IMR-90 (cell line): Measurements from ENCODE around the gene PKNOX1. TPM values are rescaled to one million over a fixed set of nuclear protein-coding genes. Genes with fewer than 3 reads are reported as not detected.
A peak's percentile ranks its signal among the peaks of the same experiment; 100 is the strongest.
"Not testable (repeated sequence)": the region's sequence is repeated elsewhere in the genome, so short reads cannot be mapped to it uniquely, and the experiment has no call there.

Source experiments
- ATAC-seq: fragments of 200-7000 bp; cut with Tn5 transposase; 2 replicates; pipeline ENCODE4 v1.9.1; 2020; ENCODE audit warnings: low read depth, mild to moderate bottlenecking, moderate library complexity
- BruUV-seq: library from RNA; stranded (reverse); fragments of 400-500 nt; replicated peaks from 2 replicates; lab custom pipeline; 2021; lab: Mats Ljungman, UMichigan
- CTCF ChIA-PET: fragments of 300-600 bp; formaldehyde crosslinking; extraction: SDS; loops from one replicate; lab custom pipeline; 2021; ENCODE audit warnings: antibody characterized with exemption; lab: Yijun Ruan, JAX
- POLR2A ChIA-PET: fragments of 300-600 bp; sonication (Branson Sonifier 250); formaldehyde crosslinking; loops from one replicate; lab custom pipeline; 2022; ENCODE audit warnings: antibody characterized with exemption; ENCODE audit not compliant: unreplicated experiment; lab: Charles Lee
- DNase-seq: peaks from one replicate; pipeline ENCODE4 v3.0.0; 2013
- H2AFZ ChIP-seq: replicated peaks from 2 replicates; pipeline ENCODE3; 2013; ENCODE audit warnings: low read length, mild to moderate bottlenecking; ENCODE audit not compliant: poor library complexity
- H2AK5ac ChIP-seq: 2 replicates; pipeline ENCODE4 v1.6.1; 2013; ENCODE audit warnings: low read depth, low read length, inconsistent platforms
- H2AK9ac ChIP-seq: replicated peaks from 2 replicates; pipeline ENCODE3; 2013; ENCODE audit warnings: mild to moderate bottlenecking, low read depth, low read length, moderate library complexity; ENCODE audit not compliant: poor library complexity
- H2BK120ac ChIP-seq: 2 replicates; pipeline ENCODE4 v1.6.1; 2013; ENCODE audit warnings: low read depth, low read length, inconsistent platforms
- H2BK15ac ChIP-seq: 3 replicates; pipeline ENCODE4 v1.6.1; 2013; ENCODE audit warnings: low read depth, low read length, inconsistent platforms
- H2BK20ac ChIP-seq: 2 replicates; pipeline ENCODE4 v1.6.1; 2013; ENCODE audit warnings: low read depth, mild to moderate bottlenecking, inconsistent platforms, low read length, moderate library complexity
- H2BK5ac ChIP-seq: 2 replicates; pipeline ENCODE4 v1.6.1; 2013; ENCODE audit warnings: mild to moderate bottlenecking, low read depth, low read length, inconsistent platforms; ENCODE audit not compliant: poor library complexity, severe bottlenecking
- H3K14ac ChIP-seq: replicated peaks from 2 replicates; pipeline ENCODE4 v1.6.1; 2013; ENCODE audit warnings: low read depth, low read length, inconsistent platforms
- H3K18ac ChIP-seq: 2 replicates; pipeline ENCODE4 v1.6.1; 2013; ENCODE audit warnings: low read depth, low read length, control low read depth
- H3K23ac ChIP-seq: 2 replicates; pipeline ENCODE4 v1.6.1; 2013; ENCODE audit warnings: low read depth, low read length, inconsistent platforms
- H3K27ac ChIP-seq: 2 replicates; pipeline ENCODE4 v1.5.1; 2013; ENCODE audit warnings: mild to moderate bottlenecking, control low read depth, low read length; ENCODE audit not compliant: insufficient read depth
- H3K27me3 ChIP-seq: 2 replicates; pipeline ENCODE4 v1.6.1; 2013; ENCODE audit warnings: low read length; ENCODE audit not compliant: control insufficient read depth, insufficient read depth
- H3K36me3 ChIP-seq: 2 replicates; pipeline ENCODE4 v1.6.1; 2013; ENCODE audit warnings: low read length, mixed read lengths; ENCODE audit not compliant: control insufficient read depth, insufficient read depth
- H3K4ac ChIP-seq: 2 replicates; pipeline ENCODE4 v1.6.1; 2013; ENCODE audit warnings: low read depth, low read length, inconsistent platforms
- H3K4me1 ChIP-seq: 2 replicates; pipeline ENCODE4 v1.6.1; 2013; ENCODE audit warnings: low read length, mixed read lengths; ENCODE audit not compliant: control insufficient read depth, insufficient read depth
- H3K4me2 ChIP-seq: 2 replicates; pipeline ENCODE4 v1.6.1; 2013; ENCODE audit warnings: low read depth, mild to moderate bottlenecking, control low read depth, low read length, moderate library complexity
- H3K4me3 ChIP-seq: 2 replicates; pipeline ENCODE4 v1.5.1; 2013; ENCODE audit warnings: low read depth, mild to moderate bottlenecking, control low read depth, low read length, moderate library complexity; ENCODE audit not compliant: insufficient read depth
- H3K56ac ChIP-seq: 2 replicates; pipeline ENCODE4 v1.6.1; 2013; ENCODE audit warnings: low read length, inconsistent platforms; ENCODE audit not compliant: insufficient read depth; ENCODE audit errors: extremely low read depth
- H3K79me1 ChIP-seq, 2 experiments: 2 replicates each; pipeline ENCODE4 v1.6.1; 2013; ENCODE audit warnings: low read length in 2 of 2, inconsistent platforms in 1 of 2, low read depth in 1 of 2
- H3K9ac ChIP-seq: 2 replicates; pipeline ENCODE4 v1.6.1; 2013; ENCODE audit warnings: low read depth, low read length, control low read depth
- H3K9me1 ChIP-seq: 2 replicates; pipeline ENCODE4 v1.6.1; 2013; ENCODE audit warnings: low read length, inconsistent platforms; ENCODE audit not compliant: insufficient read depth
- H3K9me3 ChIP-seq: 2 replicates; pipeline ENCODE4 v1.6.1; 2013; ENCODE audit warnings: low read length; ENCODE audit not compliant: control insufficient read depth, insufficient read depth
- H4K20me1 ChIP-seq: 2 replicates; pipeline ENCODE4 v1.6.1; 2013; ENCODE audit warnings: low read length, inconsistent platforms; ENCODE audit not compliant: insufficient read depth
- H4K5ac ChIP-seq: 2 replicates; pipeline ENCODE4 v1.6.1; 2013; ENCODE audit warnings: mild to moderate bottlenecking, low read depth, low read length, control low read depth
- H4K8ac ChIP-seq, 2 experiments: 2 replicates each; pipeline ENCODE4 v1.6.1; 2013; ENCODE audit warnings: low read depth in 2 of 2, low read length in 2 of 2, control low read depth in 1 of 2, inconsistent platforms in 1 of 2
- H4K91ac ChIP-seq: 2 replicates; pipeline ENCODE4 v1.6.1; 2013; ENCODE audit warnings: low read depth, low read length, inconsistent platforms; ENCODE audit not compliant: insufficient read depth
- BHLHE40 ChIP-seq: fragments of 150-350 bp; IDR thresholded peaks from 2 replicates; pipeline ENCODE4 v1.6.1; 2016; ENCODE audit warnings: mild to moderate bottlenecking, low read depth, low read length
- FOS ChIP-seq: fragments of 150-350 bp; IDR thresholded peaks from 2 replicates; pipeline ENCODE4 v1.6.1; 2016; ENCODE audit warnings: low read depth, low read length
- RAD21 ChIP-seq: IDR thresholded peaks from 2 replicates; pipeline ENCODE4 v1.6.1; 2012; ENCODE audit warnings: low read length, improper control_type of control experiment
- RCOR1 ChIP-seq: IDR thresholded peaks from 2 replicates; pipeline ENCODE4 v1.6.1; 2012; ENCODE audit warnings: mild to moderate bottlenecking, low read length, improper control_type of control experiment; ENCODE audit not compliant: insufficient replicate concordance
- RFX5 ChIP-seq: IDR thresholded peaks from 2 replicates; pipeline ENCODE4 v1.8.0; 2012; ENCODE audit warnings: low read depth, mild to moderate bottlenecking, low read length, moderate library complexity
- SMC3 ChIP-seq: fragments of 150-350 bp; IDR thresholded peaks from 2 replicates; pipeline ENCODE4 v1.6.1; 2016; ENCODE audit warnings: low read depth, mild to moderate bottlenecking, antibody characterized with exemption, low read length, moderate library complexity
- WGBS, 2 experiments: methylation state at CpG; one replicate each; pipeline versions ENCODE4 v1.1.5 to v1.1.7; 2013; ENCODE audit warnings: missing lambda C conversion rate in 2 of 2; ENCODE audit not compliant: insufficient read length in 1 of 2; ENCODE audit errors: extremely low coverage in 2 of 2; 5-methylcytosine and 5-hydroxymethylcytosine counted together
- dilution Hi-C: fragments of 300-500 bp; cut with HindIII; formaldehyde crosslinking; loops from one replicate; pipeline ENCODE4 v1.14.3; 2018; ENCODE audit warnings: low sequenced_read_pairs; ENCODE audit not compliant: unreplicated experiment
- in situ Hi-C: fragments of 300-500 bp; cut with MboI; formaldehyde crosslinking; loops from 3 replicates; pipeline ENCODE4 v1.14.3; 2019; ENCODE audit warnings: low sequenced_read_pairs, inconsistent platforms, mixed read lengths
- intact Hi-C: fragments of 100-400 bp; cut with micrococcal nuclease; formaldehyde crosslinking; loops from 2 replicates; pipeline ENCODE4 v1.10.0; 2022
- polyA plus RNA-seq, 3 experiments: library from polyadenylated mRNA; depleted of rRNA; stranded (reverse); fragments of >200 nt; gene quantifications; 2 replicates each; pipeline ENCODE4 v1.2.3, GENCODE V29; 2012; ENCODE audit warnings: low replicate concordance in 1 of 3
- total RNA-seq: library from RNA; depleted of rRNA; stranded (reverse); fragments of >200 nt; gene quantifications from 2 replicates; pipeline ENCODE4 v1.2.3, GENCODE V29; 2012

The PKNOX1 gene
- total and polyA plus RNA-seq, 2 of the 4 experiments (the other 2 are of a cell fraction) = 35.0 to 61.0 TPM

DNA sequence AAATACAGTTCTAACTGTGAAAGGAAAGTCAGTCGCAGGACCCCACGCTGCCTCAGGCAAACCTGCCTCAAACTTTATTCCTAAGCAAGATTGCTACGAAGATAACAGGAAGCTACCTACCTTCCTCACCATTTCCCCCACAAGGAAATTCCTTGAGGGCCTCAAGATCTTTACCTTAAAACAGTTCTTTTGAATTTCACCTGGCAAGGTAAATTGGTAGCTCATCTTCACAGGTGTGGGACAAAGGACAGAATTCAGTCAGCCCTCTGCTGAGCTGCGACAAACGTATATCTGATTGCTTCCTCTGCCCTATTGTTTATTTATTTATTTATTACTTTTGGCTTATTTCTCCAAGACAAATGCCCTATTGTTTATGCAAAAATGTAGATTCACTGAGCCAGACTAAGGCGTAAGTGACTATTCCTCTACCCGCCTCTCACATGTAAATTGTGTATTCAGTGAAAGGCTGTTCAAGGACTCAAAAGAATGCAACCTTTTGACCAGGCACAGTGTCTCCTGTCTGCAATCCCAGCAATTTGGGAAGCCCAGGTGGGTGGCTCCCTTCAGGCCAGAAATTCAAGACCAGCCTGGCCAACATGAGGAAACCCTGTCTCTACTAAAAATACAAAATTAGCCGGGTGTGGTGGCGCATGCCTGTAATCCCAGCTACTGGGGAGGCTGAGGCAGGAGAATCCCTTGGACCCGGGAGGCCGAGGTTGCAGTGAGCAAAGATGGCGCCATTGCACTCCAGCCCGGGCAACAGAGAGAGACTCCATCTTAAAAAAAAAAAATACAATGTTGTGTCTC, 17.3 kb upstream of the PKNOX1 start:
- no peak overlapping the region for H3K9ac ChIP-seq
- no peak overlapping the region for H3K4ac ChIP-seq
- no peak overlapping the region for H2BK15ac ChIP-seq
- H3K9me3 ChIP-seq = no peaks in the 10 kb centered on the region
- no peaks in the 10 kb centered on the region for H3K36me3 ChIP-seq
- no peak overlapping the region for H4K8ac ChIP-seq
- H3K4me2 ChIP-seq = no peak overlapping the region
- H2BK120ac ChIP-seq = no peak overlapping the region
- no peak overlapping the region; the same call in 1 of the 2 replicates for H4K91ac ChIP-seq
- H3K56ac ChIP-seq = no peak overlapping the region
- dilution Hi-C loops = no loop called here
- no peak overlapping the region for H2AFZ ChIP-seq
- ChIA-PET POLR2A (no interaction called here), CTCF (no interaction called here)
- BruUV-seq = no TSS peak
- no peaks in the 10 kb centered on the region for H3K9me1 ChIP-seq
- in situ Hi-C loops = no loop called here
- no peaks in the 10 kb centered on the region for H3K79me1 ChIP-seq
- no peak overlapping the region for H2AK9ac ChIP-seq
- no peak overlapping the region for H2AK5ac ChIP-seq
- H2BK20ac ChIP-seq = no peak overlapping the region
- H4K5ac ChIP-seq = peak overlapping the region; percentile 54; the same call in 1 of the 2 replicates
- intact Hi-C loops = no loop called here
- H2BK5ac ChIP-seq = no peak overlapping the region
- DNase-seq (no peak), ATAC-seq (no peak)
- no peak overlapping the region for H3K18ac ChIP-seq
- no peak overlapping the region for H3K4me3 ChIP-seq
- WGBS, 2 experiments = 92% methylated on average over 7 of the region's 13 CpGs; no CpG with 5 or more reads in 1 of the 2 experiments
- no peaks in the 10 kb centered on the region for H4K20me1 ChIP-seq
- H3K27me3 ChIP-seq = no peaks in the 10 kb centered on the region
- TF ChIP-seq RCOR1 (no peak), FOS (no peak), BHLHE40 (no peak), RFX5 (no peak), RAD21 (no peak), SMC3 (no peak)
- no peak overlapping the region for H3K27ac ChIP-seq
- H3K23ac ChIP-seq = no peak overlapping the region
- 0 out of 2 replicates have a peak, but pooled peaks cover 2% of the 10 kb centered on the region for H3K4me1 ChIP-seq
- no peak overlapping the region for H3K14ac ChIP-seq

GRCh38 chr21:42958122-42958521, 16.2 kb upstream of the PKNOX1 start:
- H3K18ac ChIP-seq, dilution Hi-C loops, CTCF ChIA-PET, ATAC-seq, BruUV-seq, H4K91ac ChIP-seq, H3K9me3 ChIP-seq, DNase-seq, H3K14ac ChIP-seq, H2BK20ac ChIP-seq, H3K4me3 ChIP-seq, H2AFZ ChIP-seq, H3K4ac ChIP-seq, H2AK9ac ChIP-seq, H3K4me1 ChIP-seq, H3K4me2 ChIP-seq, H3K9me1 ChIP-seq, H2AK5ac ChIP-seq, H4K5ac ChIP-seq, H4K20me1 ChIP-seq, H3K36me3 ChIP-seq, H3K27ac ChIP-seq, H2BK120ac ChIP-seq, H3K23ac ChIP-seq, H3K79me1 ChIP-seq, in situ Hi-C loops, H3K9ac ChIP-seq, H4K8ac ChIP-seq, intact Hi-C loops, H2BK15ac ChIP-seq, H3K27me3 ChIP-seq, H3K56ac ChIP-seq, H2BK5ac ChIP-seq, POLR2A ChIA-PET: not testable (repeated sequence)
- no CpG with 5 or more reads among the region's 6 CpGs for WGBS, 2 experiments
